HUES6 (cell line): ENCODE results near the gene GPR85.
"Not testable (repeated sequence)": the region's sequence is repeated elsewhere in the genome, so short reads cannot be mapped to it uniquely, and the experiment has no call there.

Source experiments
- H3K27ac ChIP-seq: 2 replicates; pipeline ENCODE4 v1.7.0; 2013; ENCODE audit warnings: low read depth, mild to moderate bottlenecking, low read length, inconsistent platforms
- H3K27me3 ChIP-seq: 2 replicates; pipeline ENCODE4 v1.6.1; 2013; ENCODE audit warnings: low read length; ENCODE audit not compliant: control insufficient read depth, insufficient read depth
- H3K36me3 ChIP-seq: 2 replicates; pipeline ENCODE4 v1.6.1; 2013; ENCODE audit warnings: low read length; ENCODE audit not compliant: control insufficient read depth, insufficient read depth
- H3K4me1 ChIP-seq: 2 replicates; pipeline ENCODE4 v1.6.1; 2013; ENCODE audit warnings: low read length; ENCODE audit not compliant: control insufficient read depth, insufficient read depth
- H3K4me3 ChIP-seq: 2 replicates; pipeline ENCODE4 v1.5.1; 2013; ENCODE audit warnings: low read depth, low read length
- H3K9ac ChIP-seq: one replicate; pipeline ENCODE4 v1.6.1; 2013; ENCODE audit warnings: mild to moderate bottlenecking, low read length
- H3K9me3 ChIP-seq: 2 replicates; pipeline ENCODE4 v1.6.1; 2013; ENCODE audit warnings: low read depth, low read length; ENCODE audit not compliant: control insufficient read depth, insufficient read depth

GPR85 gene

DNA sequence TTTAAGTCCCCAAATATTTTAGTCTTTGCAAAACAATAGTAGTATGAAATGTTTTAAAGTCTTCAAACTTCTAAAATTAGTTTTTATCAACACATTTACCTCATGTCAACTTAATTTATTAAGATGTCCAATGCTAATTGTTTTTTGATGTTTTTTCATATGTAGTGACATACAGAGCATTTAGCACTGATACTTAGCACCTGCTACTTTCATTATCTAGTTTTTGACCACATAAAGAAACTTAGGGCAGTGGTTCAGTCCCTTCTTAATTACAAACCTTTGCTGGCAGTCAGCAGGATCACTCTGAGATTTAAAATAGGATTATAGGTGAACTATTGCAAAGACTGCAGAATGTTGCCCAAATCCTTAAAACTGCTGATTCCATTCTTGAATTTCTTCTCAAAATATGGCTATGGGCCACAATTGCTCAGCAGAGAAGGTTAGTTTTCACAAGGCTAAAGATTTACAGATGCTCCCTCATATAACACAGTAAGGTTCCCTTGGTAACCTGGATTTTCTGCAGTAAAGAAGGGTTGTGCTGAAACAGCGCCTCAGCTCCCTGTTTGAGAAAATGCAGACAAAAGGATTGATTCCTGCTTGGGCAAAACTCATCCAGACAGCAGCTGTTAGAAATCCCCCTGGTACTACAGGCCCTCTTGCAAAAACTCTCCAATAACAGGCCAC lies 3.4 kb downstream of the GPR85 start:
- Histone ChIP-seq H3K9ac (no peak overlapping the region), H3K4me1 (peaks cover 14% of the 10 kb centered on the region), H3K4me3 (no peak overlapping the region), H3K36me3 (no peaks in the 10 kb centered on the region), H3K27me3 (peaks cover 89% of the 10 kb centered on the region), H3K9me3 (no peaks in the 10 kb centered on the region), H3K27ac (no peak overlapping the region)

DNA sequence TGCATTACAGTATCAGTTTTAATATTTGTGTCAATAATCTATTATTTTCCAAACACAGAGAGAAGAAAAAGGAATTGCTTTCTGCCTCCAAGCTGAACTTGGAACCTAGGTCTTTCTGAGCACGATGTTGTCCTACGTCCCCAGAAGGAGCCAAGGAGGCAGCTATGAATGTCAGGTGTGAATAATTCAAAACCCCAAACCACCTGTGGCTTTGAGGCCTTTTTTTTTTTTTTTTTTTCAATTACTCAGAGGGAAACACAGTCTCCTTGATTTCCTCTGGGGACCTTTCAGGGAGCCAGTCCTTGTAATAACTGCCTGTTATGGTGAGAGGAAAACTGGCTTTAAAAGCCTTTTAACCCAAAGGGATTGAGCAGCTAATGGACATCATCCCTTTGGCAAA lies 8.3 kb downstream of the GPR85 start:
- Histone ChIP-seq H3K9me3 (no peaks in the 10 kb centered on the region), H3K4me3 (no peak overlapping the region), H3K4me1 (peaks cover 11% of the 10 kb centered on the region; the same call in 1 of the 2 replicates), H3K9ac (no peak overlapping the region), H3K36me3 (no peaks in the 10 kb centered on the region), H3K27me3 (peaks cover 98% of the 10 kb centered on the region), H3K27ac (no peak overlapping the region)

DNA sequence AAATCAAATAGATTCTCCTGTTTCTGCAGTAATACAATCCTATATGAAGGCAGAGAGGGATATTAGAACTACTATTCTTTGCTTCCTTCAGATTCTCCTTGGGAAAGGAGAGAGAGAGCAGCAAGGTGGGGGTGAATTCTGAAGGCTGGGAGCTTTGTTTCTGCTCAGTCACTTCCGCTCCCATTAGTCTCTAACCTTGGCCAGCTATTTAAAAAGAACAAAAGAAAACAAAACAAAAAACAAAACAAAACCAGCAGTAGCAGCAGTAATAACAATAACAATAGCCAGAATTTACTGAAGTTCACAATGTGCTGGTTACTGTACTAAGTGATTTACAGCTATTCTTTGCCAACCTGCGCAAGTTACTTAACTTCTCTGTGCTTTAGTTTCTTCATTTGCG lies 9.9 kb downstream of the GPR85 start:
- H3K36me3 ChIP-seq: no peaks in the 10 kb centered on the region
- H3K9ac ChIP-seq: no peak overlapping the region
- H3K9me3 ChIP-seq: no peaks in the 10 kb centered on the region
- no peak overlapping the region for H3K4me3 ChIP-seq
- peaks cover 95% of the 10 kb centered on the region for H3K27me3 ChIP-seq
- peaks cover 11% of the 10 kb centered on the region; the same call in 1 of the 2 replicates for H3K4me1 ChIP-seq
- no peak overlapping the region for H3K27ac ChIP-seq

DNA sequence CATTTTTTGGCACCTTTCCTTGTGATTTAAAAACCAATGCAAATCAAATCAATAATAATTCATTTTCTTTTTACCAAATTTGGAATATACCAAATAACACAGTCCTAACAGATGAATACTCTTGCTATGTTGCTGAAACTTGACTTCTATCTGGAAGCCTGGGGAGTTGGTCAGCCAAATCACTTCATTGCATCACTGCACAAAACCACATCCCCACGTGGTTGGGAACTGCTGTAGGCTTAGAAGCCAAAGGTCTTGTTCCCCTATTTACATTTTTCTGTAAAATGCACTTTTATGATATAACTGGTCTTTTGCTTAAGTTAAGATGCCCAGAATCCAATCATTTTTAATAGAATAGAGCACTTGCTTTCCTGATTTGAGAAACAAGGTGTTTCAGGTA lies 15.2 kb downstream of the GPR85 start:
- H3K9ac ChIP-seq: no peak overlapping the region
- H3K27ac ChIP-seq: no peak overlapping the region
- H3K4me3 ChIP-seq: no peak overlapping the region
- peaks cover 4% of the 10 kb centered on the region; the same call in 1 of the 2 replicates for H3K4me1 ChIP-seq
- peaks cover 60% of the 10 kb centered on the region for H3K27me3 ChIP-seq
- H3K36me3 ChIP-seq: no peaks in the 10 kb centered on the region
- H3K9me3 ChIP-seq: no peaks in the 10 kb centered on the region

DNA sequence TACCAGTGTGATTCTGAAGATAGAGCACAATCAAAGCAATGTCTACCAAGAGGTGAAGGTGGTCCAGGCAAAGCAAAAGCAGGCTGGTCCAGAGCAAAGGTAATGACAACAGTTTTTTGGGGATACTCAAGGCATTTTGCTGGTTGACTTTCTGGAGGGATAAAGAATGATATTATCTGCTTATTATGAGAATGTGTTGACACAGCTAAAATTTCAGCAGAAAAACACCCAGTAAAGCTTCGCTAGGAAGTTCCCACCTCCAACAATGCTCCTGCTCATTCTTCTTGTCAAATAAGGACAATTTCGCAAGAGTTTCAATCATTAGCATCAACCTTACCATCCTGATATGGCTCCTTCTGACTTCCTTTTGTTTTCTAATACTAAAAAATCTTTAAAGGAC lies 24.1 kb downstream of the GPR85 start:
- Histone ChIP-seq H3K27ac (no peak overlapping the region), H3K4me1 (no peaks in the 10 kb centered on the region), H3K27me3 (peaks cover 15% of the 10 kb centered on the region), H3K9ac (no peak overlapping the region), H3K4me3 (no peak overlapping the region), H3K36me3 (no peaks in the 10 kb centered on the region), H3K9me3 (no peaks in the 10 kb centered on the region)

DNA sequence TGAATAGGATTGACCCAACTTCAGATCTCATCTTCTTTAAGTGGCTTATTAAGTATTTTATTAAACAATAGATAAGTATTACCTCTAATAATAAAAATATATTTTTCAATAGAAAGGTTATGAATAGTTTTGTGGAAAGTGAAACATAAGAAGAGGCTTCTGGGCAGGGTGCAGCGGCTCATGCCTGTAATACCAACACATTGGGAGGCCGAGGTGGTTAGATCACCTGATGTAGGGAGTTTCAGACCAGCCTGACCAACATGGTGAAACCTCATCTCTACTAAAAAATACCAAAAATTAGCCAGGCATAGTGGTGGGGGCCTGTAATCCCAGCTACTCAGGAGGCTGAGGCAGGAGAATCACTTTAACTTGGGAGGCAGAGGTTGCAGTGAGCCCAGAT lies 26.5 kb downstream of the GPR85 start:
- H3K36me3 ChIP-seq: no peaks in the 10 kb centered on the region
- no peaks in the 10 kb centered on the region for H3K9me3 ChIP-seq
- H3K27me3 ChIP-seq: peaks cover 10% of the 10 kb centered on the region
- no peak overlapping the region for H3K9ac ChIP-seq
- no peaks in the 10 kb centered on the region for H3K4me1 ChIP-seq
- no peak overlapping the region for H3K27ac ChIP-seq
- no peak overlapping the region for H3K4me3 ChIP-seq

DNA sequence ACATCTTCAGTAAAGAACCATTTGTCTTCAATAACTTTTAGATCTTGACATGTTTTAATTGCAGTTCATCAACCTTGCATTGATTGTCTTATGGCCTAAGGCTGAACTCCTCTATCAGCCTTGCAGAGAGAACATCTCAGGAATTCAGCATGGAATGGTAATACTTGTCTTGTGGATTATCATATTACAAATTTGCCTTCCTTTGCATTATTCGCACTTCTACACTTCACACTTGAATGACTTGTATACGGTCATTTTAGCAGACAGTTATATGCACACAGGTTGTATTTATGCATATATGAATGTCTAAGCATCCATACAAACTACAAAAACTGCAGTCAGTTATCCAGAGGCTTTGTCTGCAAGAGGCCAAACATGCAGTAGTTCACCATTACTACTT lies 31.7 kb downstream of the GPR85 start:
- H3K9ac ChIP-seq: no peak overlapping the region
- H3K9me3 ChIP-seq: no peaks in the 10 kb centered on the region
- H3K36me3 ChIP-seq: no peaks in the 10 kb centered on the region
- H3K27me3 ChIP-seq: no peaks in the 10 kb centered on the region
- H3K4me3 ChIP-seq: no peak overlapping the region
- H3K4me1 ChIP-seq: no peaks in the 10 kb centered on the region
- no peak overlapping the region for H3K27ac ChIP-seq

DNA sequence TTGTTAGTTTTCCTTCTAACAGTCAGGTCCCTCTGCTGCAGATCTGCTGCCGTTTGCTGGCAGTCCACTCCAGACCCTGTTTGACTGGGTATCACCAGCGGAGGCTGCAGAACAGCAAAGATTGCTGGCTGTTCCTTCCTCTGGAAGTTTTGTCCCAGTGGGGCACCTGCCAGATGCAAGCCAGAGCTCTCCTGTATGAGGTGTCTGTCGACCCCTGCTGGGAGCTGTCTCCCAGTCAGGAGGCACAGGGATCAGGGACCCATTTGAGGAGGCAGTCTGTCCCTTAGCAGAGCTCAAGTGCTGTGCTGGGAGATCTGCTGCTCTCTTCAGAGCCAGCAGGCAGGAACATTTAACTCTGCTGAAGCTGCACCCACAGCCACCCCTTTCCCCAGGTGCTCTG lies 32.4 kb downstream of the GPR85 start:
- H3K4me1 ChIP-seq, H3K27ac ChIP-seq: not testable (repeated sequence)

DNA sequence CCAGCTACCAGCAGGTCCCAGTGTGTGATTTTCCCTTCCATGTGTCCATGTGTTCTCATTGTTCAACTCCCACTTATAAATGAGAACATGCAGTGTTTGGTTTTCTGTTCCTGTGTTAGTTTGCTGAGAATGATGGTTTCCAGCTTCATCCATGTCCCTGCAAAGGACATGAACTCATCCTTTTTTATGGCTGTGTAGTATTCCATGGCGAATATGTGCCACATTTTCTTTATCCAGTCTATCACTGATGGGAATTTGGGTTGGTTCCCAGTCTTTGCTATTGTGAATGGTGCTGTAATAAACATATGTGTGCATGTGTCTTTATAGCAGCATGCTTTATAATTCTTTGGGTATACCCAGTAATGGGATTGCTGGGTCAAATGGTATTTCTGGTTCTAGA lies 37.4 kb downstream of the GPR85 start:
- H3K9ac ChIP-seq, H3K4me3 ChIP-seq, H3K4me1 ChIP-seq, H3K9me3 ChIP-seq, H3K36me3 ChIP-seq, H3K27me3 ChIP-seq, H3K27ac ChIP-seq: not testable (repeated sequence)

More for the DNA sequence above, 32.4 kb downstream of the GPR85 start:
- H3K9me3 ChIP-seq, H3K27me3 ChIP-seq, H3K9ac ChIP-seq, H3K36me3 ChIP-seq, H3K4me3 ChIP-seq: not testable (repeated sequence)

DNA sequence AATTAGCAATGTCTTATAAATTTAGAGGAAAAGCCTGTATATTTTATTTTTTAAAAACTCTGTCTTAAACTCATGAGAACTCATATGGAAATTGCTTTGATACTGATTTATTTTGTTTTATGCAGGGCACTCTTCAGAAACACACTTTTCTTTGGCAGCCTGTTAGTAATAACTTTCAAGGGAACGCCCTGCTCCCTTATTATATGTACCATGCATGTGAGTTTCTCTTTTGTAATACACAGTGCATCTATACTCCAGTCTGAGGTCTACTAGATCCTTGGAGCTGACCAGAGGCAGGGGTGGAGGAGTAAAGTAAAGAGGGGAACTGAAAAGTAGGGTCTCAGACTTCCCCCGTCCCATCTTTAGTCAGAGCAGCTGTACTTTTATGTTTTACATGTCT lies 40.2 kb downstream of the GPR85 start:
- Histone ChIP-seq H3K9ac (no peak overlapping the region), H3K4me1 (no peaks in the 10 kb centered on the region), H3K4me3 (no peak overlapping the region), H3K27ac (no peak overlapping the region), H3K9me3 (no peaks in the 10 kb centered on the region), H3K27me3 (no peaks in the 10 kb centered on the region), H3K36me3 (no peaks in the 10 kb centered on the region)

DNA sequence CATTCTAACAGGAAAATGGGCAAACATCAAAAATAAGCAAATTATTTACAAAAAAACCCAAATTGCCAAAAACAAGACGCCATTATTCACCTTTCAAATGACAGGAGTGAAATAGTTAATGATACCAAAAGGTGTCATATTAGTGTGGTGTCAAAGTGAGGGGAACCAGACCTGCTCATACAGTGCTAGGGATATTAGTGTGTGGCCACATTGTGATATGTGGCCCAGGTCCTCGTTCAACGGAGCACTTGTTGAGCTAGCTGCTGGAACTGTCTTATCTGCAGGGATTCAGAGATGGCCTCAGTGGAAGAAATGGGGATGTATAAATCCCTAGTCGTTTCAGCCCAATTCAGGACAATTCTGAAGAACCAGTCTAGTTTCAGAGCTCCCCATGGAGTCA lies 41.2 kb downstream of the GPR85 start:
- H3K4me1 ChIP-seq: no peaks in the 10 kb centered on the region
- H3K9me3 ChIP-seq: no peaks in the 10 kb centered on the region
- no peaks in the 10 kb centered on the region for H3K36me3 ChIP-seq
- H3K4me3 ChIP-seq: no peak overlapping the region
- H3K9ac ChIP-seq: no peak overlapping the region
- no peaks in the 10 kb centered on the region for H3K27me3 ChIP-seq
- no peak overlapping the region for H3K27ac ChIP-seq

DNA sequence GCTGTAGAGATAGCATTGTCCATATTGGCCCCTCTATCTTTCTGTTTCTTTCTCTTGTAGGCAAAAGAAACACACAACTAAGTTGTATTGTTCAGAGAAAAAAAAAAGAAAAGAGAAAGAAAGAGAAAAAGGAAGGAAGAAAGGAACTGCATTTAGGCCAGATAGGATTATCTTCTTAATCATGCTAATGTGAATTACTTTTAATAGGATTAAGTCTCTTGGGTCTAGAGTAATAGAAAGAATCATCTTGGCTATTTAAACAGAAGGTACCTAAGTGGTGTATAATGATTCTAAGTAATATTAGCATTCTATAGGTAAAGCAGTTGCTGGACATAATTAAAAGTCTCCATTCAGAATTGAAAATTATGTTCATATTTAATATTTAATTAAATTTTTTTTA lies 42.2 kb downstream of the GPR85 start:
- H3K4me1 ChIP-seq: no peaks in the 10 kb centered on the region
- no peak overlapping the region for H3K27ac ChIP-seq
- no peak overlapping the region for H3K9ac ChIP-seq
- no peaks in the 10 kb centered on the region for H3K27me3 ChIP-seq
- H3K36me3 ChIP-seq: no peaks in the 10 kb centered on the region
- no peaks in the 10 kb centered on the region for H3K9me3 ChIP-seq
- no peak overlapping the region for H3K4me3 ChIP-seq
